ENCODE results near the gene SLX4IP.

The SLX4IP gene

DNA sequence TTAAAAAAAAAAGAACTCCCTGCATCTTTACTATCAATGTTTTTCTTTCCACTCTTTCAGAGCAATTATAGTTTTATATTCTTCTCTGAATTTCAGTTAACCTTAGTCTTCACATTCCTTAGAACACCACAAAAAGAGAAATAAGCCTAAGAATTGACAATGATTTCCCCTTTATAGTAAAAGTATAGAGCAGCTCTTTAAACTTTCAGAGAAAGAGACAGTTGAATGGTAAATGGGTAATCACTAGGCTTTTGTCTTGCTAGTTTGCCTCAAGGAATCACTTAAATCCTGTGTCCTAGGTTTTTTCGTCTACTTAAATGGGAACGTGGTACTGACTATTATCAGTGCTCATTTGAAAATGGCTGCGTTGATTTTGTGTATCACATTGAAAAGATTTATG lies 31.8 kb downstream of the SLX4IP start:
- Histone ChIP-seq H3K9me3 (ENCODE audit: control insufficient read depth, low read length) (no peaks in the 10 kb centered on the region), H2AFZ (no peak overlapping the region), H3K79me2 (peaks cover 12% of the 10 kb centered on the region), H3K36me3 (ENCODE audit: control insufficient read depth, insufficient read depth, low read length) (no peaks in the 10 kb centered on the region), H3K9ac (no peak overlapping the region), H3K27me3 (ENCODE audit: control insufficient read depth, insufficient read depth, low read length) (no peaks in the 10 kb centered on the region), H3K4me2 (ENCODE audit: low read length) (no peak overlapping the region), H3K27ac (no peak overlapping the region), H3K4me1 (no peaks in the 10 kb centered on the region), H3K4me3 (ENCODE audit: low read depth, low read length) (no peak overlapping the region)
- no peak for TF ChIP-seq CTCF (IDR thresholded peaks at IDR 0.05)

GRCh38 chr20:10467681-10468339 lies 32.7 kb downstream of the SLX4IP start:
- Histone ChIP-seq H3K79me2 (peaks cover 12% of the 10 kb centered on the region), H3K4me1 (no peaks in the 10 kb centered on the region), H3K27ac (no peak overlapping the region), H3K4me3 (ENCODE audit: low read depth, low read length) (no peak overlapping the region), H3K36me3 (ENCODE audit: control insufficient read depth, insufficient read depth, low read length) (no peaks in the 10 kb centered on the region), H3K27me3 (ENCODE audit: control insufficient read depth, insufficient read depth, low read length) (no peaks in the 10 kb centered on the region), H2AFZ (no peak overlapping the region), H3K4me2 (ENCODE audit: low read length) (no peak overlapping the region), H3K9ac (no peak overlapping the region), H3K9me3 (ENCODE audit: control insufficient read depth, low read length) (no peaks in the 10 kb centered on the region)
- no peak for TF ChIP-seq CTCF (IDR thresholded peaks at IDR 0.05)

- Histone ChIP-seq H3K4me1 (no peaks in the 10 kb centered on the region), H3K79me2 (peaks cover 10% of the 10 kb centered on the region), H3K4me2 (ENCODE audit: low read length) (no peak overlapping the region), H2AFZ (no peak overlapping the region), H3K27me3 (ENCODE audit: control insufficient read depth, insufficient read depth, low read length) (no peaks in the 10 kb centered on the region), H3K36me3 (ENCODE audit: control insufficient read depth, insufficient read depth, low read length) (no peaks in the 10 kb centered on the region), H3K27ac (no peak overlapping the region), H3K9ac (no peak overlapping the region), H3K4me3 (ENCODE audit: low read depth, low read length) (no peak overlapping the region), H3K9me3 (ENCODE audit: control insufficient read depth, low read length) (no peaks in the 10 kb centered on the region)
- no peak for TF ChIP-seq CTCF (IDR thresholded peaks at IDR 0.05)
Observed at GRCh38 chr20:10468340-10468845, 33.3 kb downstream of the SLX4IP start.

GRCh38 chr20:10469056-10469455 lies 34.0 kb downstream of the SLX4IP start:
- no peak overlapping the region for H3K27ac ChIP-seq

More at GRCh38 chr20:10469056-10469455, 34.0 kb downstream of the SLX4IP start:
- Histone ChIP-seq H3K4me2 (ENCODE audit: low read length) (no peak overlapping the region), H3K79me2 (peaks cover 7% of the 10 kb centered on the region), H3K36me3 (ENCODE audit: control insufficient read depth, insufficient read depth, low read length) (no peaks in the 10 kb centered on the region), H3K4me1 (no peaks in the 10 kb centered on the region), H3K27me3 (ENCODE audit: control insufficient read depth, insufficient read depth, low read length) (no peaks in the 10 kb centered on the region), H2AFZ (no peak overlapping the region), H3K4me3 (ENCODE audit: low read depth, low read length) (no peak overlapping the region), H3K9ac (no peak overlapping the region), H3K9me3 (ENCODE audit: control insufficient read depth, low read length) (no peaks in the 10 kb centered on the region)
- no peak for TF ChIP-seq CTCF (IDR thresholded peaks at IDR 0.05)
